Activated naive CD4-positive, alpha-beta T cell treated with anti-CD3 and anti-CD28 coated beads, Interleukin-2, amount 50 U/mL, for 72 hours (primary cell): ENCODE measurements around the gene TMEM131L. TPM values are rescaled to one million over a fixed set of nuclear protein-coding genes. Genes with fewer than 3 reads are reported as not detected.

Experiments used
- ATAC-seq, 2 donors: fragments of 150-1000 bp; cut with Tn5 transposase; 2 replicates each; pipeline ENCODE4 v1.10.0; 2021; ENCODE audit warnings: mild to moderate bottlenecking in 2 of 2, moderate library complexity in 2 of 2
- DNase-seq, 2 donors: peaks; one replicate each; pipeline ENCODE4 v3.0.0; 2021 to 2022; ENCODE audit warnings: low spot score in 2 of 2
- H3K27ac Mint-ChIP-seq, 2 donors: one replicate each; pipeline ENCODE4 v1.8.0; 2022; ENCODE audit warnings: mild to moderate bottlenecking in 2 of 2, mixed read lengths in 2 of 2
- H3K36me3 Mint-ChIP-seq, 2 donors: one replicate each; pipeline ENCODE4 v1.8.0; 2022; ENCODE audit warnings: mixed read lengths in 2 of 2
- H3K9me3 Mint-ChIP-seq, 2 donors: one replicate each; pipeline ENCODE4 v1.8.0; 2022; ENCODE audit warnings: mixed read lengths in 2 of 2
- total RNA-seq, 2 donors: library from RNA; stranded (reverse); gene quantifications; one replicate each; pipeline ENCODE4 v1.2.3, GENCODE V29; 2022

TMEM131L gene
- total RNA-seq, 2 donors from 2014 or later: 44.8 to 47.7 TPM

DNA sequence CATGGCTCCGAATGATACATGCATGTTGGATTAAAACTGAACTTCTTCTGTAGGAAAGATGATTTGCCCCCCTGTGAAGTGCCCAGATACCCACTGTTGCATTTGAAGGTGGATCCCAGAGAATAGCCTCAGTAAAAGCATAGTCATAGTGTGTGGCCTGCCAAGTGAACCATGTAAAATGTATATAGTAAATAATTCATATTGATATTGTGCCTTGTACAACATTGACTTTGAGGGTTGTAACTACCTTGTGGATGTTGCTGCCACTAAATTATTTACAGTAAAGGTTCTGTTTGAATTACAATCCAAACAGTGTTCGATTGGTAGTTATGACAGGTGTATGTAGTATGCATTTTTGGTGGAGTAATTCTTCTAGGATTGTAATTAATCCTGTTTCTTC lies 19.2 kb downstream of the TMEM131L start:
- ATAC-seq: no peak
- DNase-seq: no peak
- Mint-ChIP-seq H3K36me3 (peaks cover 12 to 24% of the 10 kb centered on the region in 2 donors), H3K27ac (no peak overlapping the region), H3K9me3 (no peaks in the 10 kb centered on the region)

DNA sequence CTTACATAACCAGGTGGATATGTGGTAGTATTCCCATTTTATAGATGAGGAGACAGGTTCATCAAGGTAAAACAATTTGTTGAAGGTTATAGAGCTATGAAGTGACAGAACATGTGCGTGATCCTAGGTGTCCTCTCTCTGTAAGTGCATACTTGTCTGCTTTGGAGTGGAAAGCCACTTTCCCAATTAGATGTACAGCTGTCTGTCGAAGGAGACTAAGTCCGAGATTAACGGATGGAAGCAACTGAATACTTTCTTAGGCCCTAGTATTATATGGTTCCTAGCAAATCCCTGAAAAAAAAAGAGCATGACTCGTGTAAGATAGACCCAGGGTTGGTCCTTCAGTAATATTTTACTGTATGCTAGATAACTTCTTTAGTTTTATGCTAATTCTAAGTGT lies 19.7 kb downstream of the TMEM131L start:
- Mint-ChIP-seq H3K9me3 (no peaks in the 10 kb centered on the region), H3K27ac (peak overlapping the region; percentile 65 to 89), H3K36me3 (peaks cover 10 to 21% of the 10 kb centered on the region in 2 donors)
- ATAC-seq (no peak), DNase-seq (no peak)

DNA sequence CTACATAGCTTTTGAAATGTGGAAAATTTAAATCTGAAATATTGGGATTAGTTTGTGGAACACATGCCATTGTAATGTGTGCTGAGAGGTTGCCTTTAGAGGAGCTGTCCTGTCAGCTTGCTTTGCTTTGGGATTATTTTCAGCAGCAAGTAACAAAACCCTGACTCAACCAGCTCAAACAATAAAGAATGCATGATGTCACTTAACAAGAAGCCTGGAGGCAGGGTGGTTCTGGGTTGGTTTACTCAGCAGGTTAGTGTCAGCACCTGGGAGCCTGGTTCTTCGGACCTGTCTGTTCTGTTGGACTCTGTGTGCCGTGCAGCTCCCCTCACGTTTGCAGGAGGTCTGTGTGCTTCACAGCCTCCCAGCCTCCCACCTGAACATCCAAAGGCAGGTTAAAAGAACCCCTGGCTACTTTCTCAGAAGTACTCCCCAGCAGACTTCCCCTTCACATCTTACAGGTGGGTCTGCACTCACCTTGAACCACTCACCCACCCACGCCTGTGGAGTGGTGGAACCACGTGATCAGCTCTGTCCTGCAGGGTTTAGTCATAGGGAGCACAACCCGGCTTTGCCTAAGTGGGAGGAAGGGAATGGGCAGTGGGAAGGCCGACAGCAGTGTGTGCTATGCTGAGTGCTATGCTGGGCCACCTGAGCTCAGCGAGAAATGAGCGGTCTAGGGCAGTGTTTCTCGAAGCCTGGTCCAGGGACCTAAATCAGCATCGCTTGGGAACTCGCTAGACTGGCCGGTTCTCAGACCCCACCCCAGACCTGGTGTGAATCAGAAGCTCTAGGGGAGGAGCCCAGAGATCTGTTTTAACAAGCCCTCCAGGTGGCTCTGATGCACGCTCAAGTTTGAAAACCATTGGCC lies 20.4 kb downstream of the TMEM131L start:
- Mint-ChIP-seq H3K9me3 (no peaks in the 10 kb centered on the region), H3K36me3 (peaks cover 5 to 20% of the 10 kb centered on the region in 2 donors), H3K27ac (peak overlapping the region; percentile 89 to 95)
- DNase-seq (no peak), ATAC-seq (peak in 1 of 2 donors; percentile 31)

DNA sequence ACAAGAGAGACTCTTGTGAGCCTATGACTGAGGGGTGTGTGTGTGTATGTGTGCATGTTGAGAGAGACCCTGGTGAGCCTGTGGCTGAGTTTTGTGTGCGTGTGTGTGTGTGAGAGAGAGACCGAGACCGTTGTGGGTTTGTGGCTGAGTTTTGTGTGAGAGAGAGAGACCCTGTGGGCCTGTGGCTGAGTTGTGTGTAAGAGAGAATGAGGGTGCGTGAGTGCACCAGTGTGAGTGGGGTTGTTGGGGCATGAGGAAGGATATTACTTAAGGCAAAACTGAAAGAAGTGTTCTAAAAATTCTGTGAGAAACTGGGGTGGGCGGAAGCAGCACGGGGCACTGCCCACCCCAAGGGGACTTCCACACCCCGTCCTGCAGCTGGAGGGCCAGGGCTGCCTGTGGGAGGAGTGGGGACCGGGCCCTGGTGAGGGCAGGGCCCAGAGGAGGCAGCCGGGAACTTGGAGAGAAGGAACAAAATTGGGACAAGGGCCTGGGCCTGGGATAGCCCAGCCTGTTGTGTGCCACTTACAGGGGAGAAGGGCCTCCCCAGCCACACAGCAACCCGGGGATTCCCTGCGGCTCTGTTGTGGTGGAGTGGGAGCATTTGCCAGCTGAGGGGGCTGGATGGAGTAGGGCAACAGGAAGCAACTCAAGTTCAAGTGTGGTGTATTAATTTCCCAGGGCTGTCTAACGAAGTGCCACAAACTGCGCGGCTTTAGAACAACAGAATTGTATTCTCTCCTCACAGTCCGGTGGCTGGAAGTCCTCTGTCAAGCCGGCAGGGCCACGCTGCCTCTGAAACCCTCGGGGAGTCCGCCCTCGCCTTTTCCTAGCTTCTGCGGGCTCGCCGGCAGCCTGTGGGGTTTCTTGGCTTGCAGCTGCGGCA lies 22.1 kb downstream of the TMEM131L start:
- peak; percentile 54 to 86 for DNase-seq
- H3K27ac Mint-ChIP-seq: peak overlapping the region; percentile 89 to 95
- H3K36me3 Mint-ChIP-seq: peaks cover 5 to 20% of the 10 kb centered on the region in 2 donors
- no peaks in the 10 kb centered on the region for H3K9me3 Mint-ChIP-seq
- ATAC-seq: peak; percentile 73 to 76

DNA sequence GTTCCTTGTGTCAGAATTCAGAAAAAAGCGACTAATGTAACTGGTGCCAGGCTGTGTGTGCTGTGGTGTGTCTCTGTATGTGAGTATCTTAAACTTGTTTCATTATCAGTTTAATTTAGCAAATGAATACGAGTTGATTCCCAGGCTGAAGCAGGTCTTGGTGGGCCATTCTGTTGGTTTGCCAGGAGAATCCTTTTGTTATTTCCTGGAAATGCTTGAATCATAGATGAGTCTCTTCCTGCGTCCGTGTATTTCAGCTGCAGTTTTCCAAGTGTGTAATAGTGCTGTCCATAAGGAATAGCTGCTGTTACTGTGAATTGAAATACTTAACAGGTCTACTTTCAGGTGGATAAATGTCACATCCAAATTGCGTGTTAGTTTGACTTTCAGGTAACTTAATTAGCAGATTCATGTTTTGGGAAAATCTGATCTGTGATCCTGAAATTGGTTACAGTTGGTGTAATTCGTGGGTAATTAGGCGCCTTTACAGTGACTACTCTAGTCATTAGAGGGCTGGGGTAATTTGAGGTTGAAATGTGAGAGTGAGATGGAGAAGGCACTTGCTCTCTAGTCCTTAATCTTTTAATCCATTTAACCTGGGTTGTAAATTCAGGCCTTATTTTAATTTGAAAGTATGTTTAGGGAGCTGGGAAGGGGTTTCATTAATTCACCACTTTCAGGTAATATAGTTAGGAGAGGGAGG lies 23.8 kb downstream of the TMEM131L start:
- ATAC-seq (no peak), DNase-seq (no peak)
- H3K27ac Mint-ChIP-seq: peak overlapping the region; percentile 89 to 95
- H3K9me3 Mint-ChIP-seq: no peaks in the 10 kb centered on the region
- peaks cover 5 to 20% of the 10 kb centered on the region in 2 donors for H3K36me3 Mint-ChIP-seq

DNA sequence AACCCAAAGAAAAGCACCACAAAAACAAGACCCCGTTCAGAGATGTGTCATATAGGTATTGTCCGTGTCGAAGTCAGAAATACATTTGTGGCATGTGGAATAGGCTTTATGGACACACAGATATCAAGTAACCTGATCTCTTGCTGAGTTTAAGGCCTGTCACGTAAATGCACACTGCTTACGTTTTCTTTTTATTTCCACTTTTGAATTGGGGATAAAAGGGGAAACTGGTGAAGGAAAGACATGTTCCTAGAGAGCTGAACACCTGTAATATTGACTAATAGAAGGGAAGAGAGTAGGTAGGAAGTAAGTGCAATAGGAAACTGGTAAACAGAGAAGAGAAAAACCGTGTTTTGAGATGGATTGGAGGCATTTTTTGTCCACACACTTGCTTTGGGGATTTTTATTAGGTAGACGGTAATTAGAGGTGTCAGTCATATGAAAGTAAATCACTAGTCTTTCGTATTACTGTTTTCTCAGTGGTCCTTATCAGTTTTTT lies 24.9 kb downstream of the TMEM131L start:
- no peak for DNase-seq
- H3K9me3 Mint-ChIP-seq: no peaks in the 10 kb centered on the region
- no peak for ATAC-seq
- H3K36me3 Mint-ChIP-seq: peaks cover 5 to 20% of the 10 kb centered on the region in 2 donors
- H3K27ac Mint-ChIP-seq: peak overlapping the region; percentile 77 to 81

DNA sequence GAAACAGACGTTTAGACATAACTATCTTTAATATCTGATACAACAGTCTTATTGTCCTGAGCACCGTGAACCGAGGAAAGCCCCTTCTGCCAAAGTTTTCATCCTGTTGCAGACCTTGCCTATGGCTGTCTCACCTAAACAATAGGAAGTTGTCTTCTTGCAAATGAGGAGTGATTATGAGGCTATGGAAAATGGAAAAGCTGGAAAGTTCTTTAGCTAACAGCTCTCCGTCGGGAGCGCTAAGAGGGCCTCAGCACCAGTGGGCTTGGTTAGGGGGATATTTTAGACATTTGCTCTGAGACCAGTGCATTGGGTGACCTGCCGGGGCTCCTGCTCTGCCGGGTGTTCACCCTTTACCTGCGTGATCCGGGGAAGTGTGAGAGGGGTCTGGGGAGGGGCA lies 28.4 kb downstream of the TMEM131L start:
- peak overlapping the region; percentile 56 to 91 for H3K27ac Mint-ChIP-seq
- DNase-seq (no peak), ATAC-seq (no peak)
- H3K9me3 Mint-ChIP-seq: no peaks in the 10 kb centered on the region
- peaks cover 8 to 24% of the 10 kb centered on the region in 2 donors for H3K36me3 Mint-ChIP-seq

DNA sequence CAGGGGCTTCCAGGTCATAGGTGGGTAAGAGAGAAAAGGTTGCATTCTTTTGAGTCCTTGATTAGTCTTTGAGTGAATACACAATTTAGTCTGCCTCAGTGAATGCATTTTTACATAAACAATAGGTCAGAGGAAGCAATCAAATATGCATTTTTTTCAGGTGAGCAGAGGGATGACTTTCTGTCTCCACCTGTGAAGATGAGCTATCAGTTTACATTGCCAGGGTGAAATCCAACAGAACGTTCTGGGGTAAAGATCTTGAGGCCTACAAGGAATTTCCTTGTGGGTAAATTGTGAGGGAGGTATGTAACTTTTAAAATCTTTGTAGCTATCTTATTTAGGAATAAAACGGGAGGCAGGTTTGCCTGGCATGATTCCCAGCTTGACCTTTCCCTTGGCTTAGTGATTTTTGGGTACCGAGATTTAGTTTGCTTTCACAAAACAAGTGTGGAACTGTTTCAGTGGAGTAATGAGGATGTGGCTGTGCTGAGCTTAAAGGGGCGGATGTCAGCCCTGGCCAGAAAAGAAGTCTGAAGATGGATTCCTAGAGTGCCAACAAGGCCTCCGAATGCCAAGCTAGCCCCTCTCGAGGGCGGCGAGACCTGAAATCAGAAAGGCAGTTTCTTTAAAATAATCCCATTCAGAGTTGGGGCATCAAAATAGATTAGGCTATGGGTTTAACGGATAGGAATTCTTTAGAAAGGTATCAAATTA lies 29.5 kb downstream of the TMEM131L start:
- peaks cover 0 to 4% of the 10 kb centered on the region in 2 donors for H3K9me3 Mint-ChIP-seq
- DNase-seq (no peak), ATAC-seq (no peak)
- peaks cover 6 to 27% of the 10 kb centered on the region in 2 donors for H3K36me3 Mint-ChIP-seq
- H3K27ac Mint-ChIP-seq: peak overlapping the region; percentile 89 to 91

DNA sequence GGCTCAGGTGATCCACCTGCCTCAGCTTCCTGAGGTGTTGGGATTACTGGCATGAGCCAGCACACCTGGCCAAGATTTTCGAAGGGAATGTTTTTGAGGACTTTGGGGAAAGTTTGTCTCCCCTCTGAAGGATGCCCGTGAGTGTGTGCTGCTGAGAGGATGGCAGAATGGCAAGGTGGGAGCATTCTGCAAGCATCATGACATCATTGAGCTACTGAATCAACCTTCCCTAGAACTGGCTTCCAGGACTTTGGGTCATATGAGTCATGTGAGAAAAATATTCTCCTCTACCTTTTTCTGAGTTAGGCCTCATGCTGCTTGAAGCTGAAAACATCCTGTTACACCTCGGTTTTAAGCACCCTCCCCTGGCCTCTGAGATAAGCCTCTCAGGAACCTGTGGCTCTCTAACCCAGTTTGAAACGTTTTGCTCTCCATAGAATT lies 31.0 kb downstream of the TMEM131L start:
- DNase-seq (peak in 1 of 2 donors; percentile 45), ATAC-seq (peak; percentile 82 to 89)
- peaks cover 6 to 26% of the 10 kb centered on the region in 2 donors for H3K36me3 Mint-ChIP-seq
- peak overlapping the region; percentile 91 to 96 for H3K27ac Mint-ChIP-seq
- H3K9me3 Mint-ChIP-seq: peaks cover 0 to 7% of the 10 kb centered on the region in 2 donors

DNA sequence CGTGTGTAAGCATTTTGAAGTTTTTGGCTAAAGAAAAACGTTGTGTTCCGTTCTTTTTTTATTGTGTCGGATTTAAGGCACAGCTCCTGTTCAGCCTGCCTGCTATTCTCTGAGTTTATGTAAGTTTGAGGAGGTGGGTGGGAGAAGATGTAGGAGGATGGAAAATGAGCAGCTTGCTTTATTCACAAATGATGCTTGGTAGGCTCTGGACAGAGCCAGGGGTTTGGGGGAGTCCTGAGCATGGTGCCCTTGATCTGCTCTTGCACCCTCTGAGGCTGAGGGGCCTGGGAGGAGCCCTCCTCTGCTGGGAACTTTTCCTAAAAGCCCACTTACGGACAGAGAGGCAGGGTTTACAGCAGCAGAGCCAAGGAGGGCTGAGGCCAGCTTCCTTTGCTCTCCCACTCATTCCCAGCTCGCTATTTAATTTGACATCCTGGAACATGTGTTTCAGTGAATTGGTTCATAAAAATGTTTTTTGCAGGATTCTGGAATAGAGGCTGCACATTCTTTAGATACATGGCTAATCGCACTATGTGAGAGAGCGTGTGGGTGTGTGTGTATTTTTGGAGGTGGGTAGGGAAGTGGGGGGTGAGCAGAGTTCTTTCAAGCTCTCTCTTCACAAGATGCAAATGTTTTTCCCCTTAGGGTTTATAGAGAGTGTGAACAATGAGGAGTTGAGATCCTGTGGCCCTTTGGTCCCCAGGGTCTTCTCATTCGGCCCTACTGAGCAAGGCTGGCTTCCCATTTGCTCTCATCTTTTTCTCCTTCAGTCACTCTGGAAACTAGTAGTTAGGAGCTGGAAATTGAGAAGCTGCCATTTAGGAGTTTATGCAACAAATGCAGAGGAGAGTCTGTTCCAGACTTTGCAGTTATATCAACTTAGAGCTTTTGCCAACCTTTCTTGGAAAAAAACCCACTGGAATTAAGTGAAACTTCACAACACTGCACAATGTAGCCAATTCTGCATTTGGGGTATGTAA lies 32.1 kb downstream of the TMEM131L start:
- Mint-ChIP-seq H3K9me3 (peaks cover 0 to 7% of the 10 kb centered on the region in 2 donors), H3K36me3 (peaks cover 6 to 26% of the 10 kb centered on the region in 2 donors), H3K27ac (peak overlapping the region; percentile 91 to 96)
- ATAC-seq: peak; percentile 13 to 21
- no peak for DNase-seq

DNA sequence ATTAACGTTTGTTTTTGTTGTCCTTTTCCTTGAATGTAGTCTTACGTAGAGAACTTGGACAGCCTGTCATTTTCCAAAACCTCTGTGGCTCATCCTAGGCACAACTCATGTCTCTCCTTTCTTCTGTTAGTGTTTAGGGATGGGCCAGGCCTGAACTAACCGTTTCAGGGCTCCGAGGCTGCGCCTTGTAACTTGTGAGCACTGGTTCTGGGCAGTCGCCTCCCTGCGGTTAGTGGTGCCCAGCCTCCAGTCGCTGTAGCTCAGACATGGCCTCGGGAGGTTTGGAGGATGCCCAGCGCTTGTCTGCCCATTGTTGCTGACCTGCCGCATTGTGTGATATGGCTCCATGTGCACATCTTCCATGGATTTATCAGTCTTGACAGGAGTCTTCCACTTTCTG lies 32.8 kb downstream of the TMEM131L start:
- Mint-ChIP-seq H3K27ac (peak overlapping the region; percentile 88 to 91), H3K9me3 (peaks cover 0 to 7% of the 10 kb centered on the region in 2 donors), H3K36me3 (peaks cover 6 to 26% of the 10 kb centered on the region in 2 donors)
- DNase-seq: no peak
- ATAC-seq: no peak

DNA sequence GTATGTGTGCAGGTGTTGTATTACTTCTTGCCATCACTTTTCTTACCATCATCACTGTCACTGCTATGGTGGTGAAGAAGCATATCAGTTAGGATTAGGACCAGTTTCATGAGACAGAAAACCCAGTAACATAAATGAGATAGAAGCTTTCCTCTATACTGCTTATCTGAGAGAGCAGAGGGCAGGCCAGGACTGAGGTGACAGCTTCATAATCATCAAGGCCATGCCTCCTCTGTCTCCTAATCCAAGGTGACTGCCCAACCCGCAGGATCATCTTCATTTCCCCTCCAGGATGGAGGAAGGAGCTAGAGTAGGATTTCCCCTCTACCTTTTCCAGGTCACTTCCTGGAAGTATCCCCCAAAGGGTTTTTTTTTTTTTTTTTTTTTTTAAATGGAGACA lies 35.4 kb downstream of the TMEM131L start:
- Mint-ChIP-seq H3K36me3 (peaks cover 17 to 44% of the 10 kb centered on the region in 2 donors), H3K27ac (no peak overlapping the region), H3K9me3 (peaks cover 3 to 7% of the 10 kb centered on the region in 2 donors)
- DNase-seq (no peak), ATAC-seq (no peak)

DNA sequence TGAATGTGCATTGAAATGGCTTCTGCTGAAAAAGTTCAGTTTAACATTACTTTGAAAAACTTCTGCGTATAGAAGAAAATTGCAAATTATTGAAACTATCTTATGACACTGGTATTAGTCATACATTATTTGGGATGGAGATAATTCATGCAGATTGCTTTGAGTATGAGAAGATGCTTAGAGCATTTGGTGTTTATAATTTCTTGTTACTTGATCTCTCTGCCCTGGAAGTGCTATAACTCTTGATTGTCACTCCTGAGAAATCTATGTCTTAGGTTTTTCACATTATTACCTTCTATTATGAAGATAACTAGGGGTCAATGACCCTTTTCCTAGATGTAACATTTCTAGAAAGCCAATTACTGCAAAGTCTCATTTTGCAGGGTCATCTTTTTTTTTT lies 36.4 kb downstream of the TMEM131L start:
- H3K9me3 Mint-ChIP-seq: peaks cover 3 to 7% of the 10 kb centered on the region in 2 donors
- peak overlapping the region; percentile 42 to 95 for H3K27ac Mint-ChIP-seq
- ATAC-seq (no peak), DNase-seq (no peak)
- peaks cover 17 to 52% of the 10 kb centered on the region in 2 donors for H3K36me3 Mint-ChIP-seq
